KMS-11 (cell line): Measurements from ENCODE around the gene MCOLN2.

Experiments
- H2AFZ ChIP-seq: fragments of 200-600 bp; sonication (generic); 2 replicates; pipeline ENCODE4 v1.6.1; 2016; ENCODE audit warnings: antibody characterized with exemption, mixed run types, low read depth
- H3K27ac ChIP-seq: fragments of 200-600 bp; sonication (generic); 2 replicates; pipeline ENCODE4 v1.6.1; 2016; ENCODE audit warnings: mild to moderate bottlenecking, mixed run types
- H3K27me3 ChIP-seq: fragments of 200-600 bp; sonication (generic); 2 replicates; pipeline ENCODE4 v1.6.1; 2017; ENCODE audit warnings: mild to moderate bottlenecking, low read depth, mixed run types, moderate library complexity; ENCODE audit not compliant: insufficient read depth
- H3K36me3 ChIP-seq: fragments of 200-600 bp; sonication (generic); 2 replicates; pipeline ENCODE4 v1.6.1; 2017; ENCODE audit warnings: mild to moderate bottlenecking, mixed run types; ENCODE audit not compliant: insufficient read depth
- H3K4me1 ChIP-seq: fragments of 200-600 bp; sonication (generic); 2 replicates; pipeline ENCODE4 v1.6.1; 2016; ENCODE audit warnings: mild to moderate bottlenecking, low read depth, mixed run types; ENCODE audit not compliant: poor library complexity, severe bottlenecking
- H3K4me2 ChIP-seq: fragments of 200-600 bp; sonication (generic); 2 replicates; pipeline ENCODE4 v1.7.0; 2016; ENCODE audit warnings: mild to moderate bottlenecking, mixed run types
- H3K4me3 ChIP-seq: fragments of 200-600 bp; sonication (generic); IDR thresholded peaks from 2 replicates; pipeline ENCODE4 v1.6.1; 2017; ENCODE audit warnings: low read depth, low read length, mixed read lengths; ENCODE audit not compliant: insufficient read depth
- H3K79me2 ChIP-seq: fragments of 200-600 bp; sonication (generic); 2 replicates; pipeline ENCODE4 v1.6.1; 2016; ENCODE audit warnings: low read depth, mixed run types; ENCODE audit not compliant: insufficient read depth
- H3K9ac ChIP-seq: fragments of 200-600 bp; sonication (generic); 2 replicates; pipeline ENCODE4 v1.6.1; 2016; ENCODE audit warnings: mild to moderate bottlenecking, mixed run types
- H4K20me1 ChIP-seq: fragments of 200-600 bp; sonication (generic); 2 replicates; pipeline ENCODE4 v1.6.1; 2016; ENCODE audit warnings: mild to moderate bottlenecking, mixed run types; ENCODE audit not compliant: insufficient read depth
- CTCF ChIP-seq: fragments of 200-600 bp; sonication (generic); conservative IDR thresholded peaks from 2 replicates; pipeline ENCODE4 v1.6.1; 2017; ENCODE audit warnings: low read depth, mild to moderate bottlenecking, antibody characterized with exemption, low read length, moderate library complexity, mixed read lengths

The MCOLN2 gene

GRCh38 chr1:84887261-84887934 is 109.5 kb downstream of the MCOLN2 start:
- Histone ChIP-seq H2AFZ (no peak overlapping the region), H3K4me1 (no peaks in the 10 kb centered on the region), H3K27ac (no peak overlapping the region), H3K27me3 (no peaks in the 10 kb centered on the region), H3K79me2 (no peaks in the 10 kb centered on the region), H3K9ac (no peak overlapping the region), H4K20me1 (no peaks in the 10 kb centered on the region), H3K36me3 (no peaks in the 10 kb centered on the region), H3K4me3 (no peak overlapping the region), H3K4me2 (no peak overlapping the region)
- TF ChIP-seq CTCF, result no peak

GRCh38 chr1:84885469-84885868 is 111.4 kb downstream of the MCOLN2 start:
- no peak overlapping the region for H3K4me3 ChIP-seq
- no peaks in the 10 kb centered on the region for H4K20me1 ChIP-seq
- H3K9ac ChIP-seq, result no peak overlapping the region
- no peaks in the 10 kb centered on the region for H3K79me2 ChIP-seq
- no peak overlapping the region for H3K27ac ChIP-seq
- H3K4me2 ChIP-seq, result no peak overlapping the region
- H3K4me1 ChIP-seq, result no peaks in the 10 kb centered on the region
- no peak overlapping the region for H2AFZ ChIP-seq
- TF ChIP-seq CTCF, result no peak
- no peaks in the 10 kb centered on the region for H3K36me3 ChIP-seq
- H3K27me3 ChIP-seq, result no peaks in the 10 kb centered on the region

GRCh38 chr1:84884671-84885389 is 112.1 kb downstream of the MCOLN2 start:
- H3K27me3 ChIP-seq, result no peaks in the 10 kb centered on the region
- no peak overlapping the region for H3K9ac ChIP-seq
- no peak overlapping the region for H3K4me3 ChIP-seq
- no peaks in the 10 kb centered on the region for H3K36me3 ChIP-seq
- H3K4me2 ChIP-seq, result no peak overlapping the region
- no peaks in the 10 kb centered on the region for H4K20me1 ChIP-seq
- no peaks in the 10 kb centered on the region for H3K79me2 ChIP-seq
- H3K27ac ChIP-seq, result no peak overlapping the region
- H2AFZ ChIP-seq, result no peak overlapping the region
- no peak for TF ChIP-seq CTCF
- no peaks in the 10 kb centered on the region for H3K4me1 ChIP-seq

GRCh38 chr1:84883286-84883685 is 113.6 kb downstream of the MCOLN2 start:
- Histone ChIP-seq H4K20me1 (no peaks in the 10 kb centered on the region), H3K27me3 (no peaks in the 10 kb centered on the region), H3K4me1 (no peaks in the 10 kb centered on the region), H3K9ac (no peak overlapping the region), H3K36me3 (no peaks in the 10 kb centered on the region), H3K4me3 (no peak overlapping the region), H3K27ac (no peak overlapping the region), H3K79me2 (no peaks in the 10 kb centered on the region), H2AFZ (no peak overlapping the region), H3K4me2 (no peak overlapping the region)
- TF ChIP-seq CTCF, result no peak
